AG09309 (cell line): ENCODE measurements around the gene MED25.

Experiments
- DNase-seq: peaks from one replicate; pipeline ENCODE4 v3.0.0-alpha.2; 2010; ENCODE audit warnings: low read depth
- H3K4me3 ChIP-seq: 2 replicates; pipeline ENCODE4 v1.5.1; 2011; ENCODE audit warnings: mild to moderate bottlenecking, low read depth, low read length, moderate library complexity; ENCODE audit not compliant: control insufficient read depth
- TF ChIP-seq, protein P1 (sequence below): IDR thresholded peaks from 2 replicates; pipeline ENCODE4 v1.5.1; 2011; ENCODE audit warnings: mild to moderate bottlenecking, low read depth, low read length, inconsistent platforms; ENCODE audit not compliant: insufficient read depth, control insufficient read depth; ENCODE audit errors: missing control alignments

The MED25 gene

GRCh38 chr19:49855676-49856573 lies 37.8 kb downstream of the MED25 start:
- no peak overlapping the region for H3K4me3 ChIP-seq
- TF ChIP-seq, protein P1, sequence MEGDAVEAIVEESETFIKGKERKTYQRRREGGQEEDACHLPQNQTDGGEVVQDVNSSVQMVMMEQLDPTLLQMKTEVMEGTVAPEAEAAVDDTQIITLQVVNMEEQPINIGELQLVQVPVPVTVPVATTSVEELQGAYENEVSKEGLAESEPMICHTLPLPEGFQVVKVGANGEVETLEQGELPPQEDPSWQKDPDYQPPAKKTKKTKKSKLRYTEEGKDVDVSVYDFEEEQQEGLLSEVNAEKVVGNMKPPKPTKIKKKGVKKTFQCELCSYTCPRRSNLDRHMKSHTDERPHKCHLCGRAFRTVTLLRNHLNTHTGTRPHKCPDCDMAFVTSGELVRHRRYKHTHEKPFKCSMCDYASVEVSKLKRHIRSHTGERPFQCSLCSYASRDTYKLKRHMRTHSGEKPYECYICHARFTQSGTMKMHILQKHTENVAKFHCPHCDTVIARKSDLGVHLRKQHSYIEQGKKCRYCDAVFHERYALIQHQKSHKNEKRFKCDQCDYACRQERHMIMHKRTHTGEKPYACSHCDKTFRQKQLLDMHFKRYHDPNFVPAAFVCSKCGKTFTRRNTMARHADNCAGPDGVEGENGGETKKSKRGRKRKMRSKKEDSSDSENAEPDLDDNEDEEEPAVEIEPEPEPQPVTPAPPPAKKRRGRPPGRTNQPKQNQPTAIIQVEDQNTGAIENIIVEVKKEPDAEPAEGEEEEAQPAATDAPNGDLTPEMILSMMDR: no peak
- no peak for DNase-seq

DNA sequence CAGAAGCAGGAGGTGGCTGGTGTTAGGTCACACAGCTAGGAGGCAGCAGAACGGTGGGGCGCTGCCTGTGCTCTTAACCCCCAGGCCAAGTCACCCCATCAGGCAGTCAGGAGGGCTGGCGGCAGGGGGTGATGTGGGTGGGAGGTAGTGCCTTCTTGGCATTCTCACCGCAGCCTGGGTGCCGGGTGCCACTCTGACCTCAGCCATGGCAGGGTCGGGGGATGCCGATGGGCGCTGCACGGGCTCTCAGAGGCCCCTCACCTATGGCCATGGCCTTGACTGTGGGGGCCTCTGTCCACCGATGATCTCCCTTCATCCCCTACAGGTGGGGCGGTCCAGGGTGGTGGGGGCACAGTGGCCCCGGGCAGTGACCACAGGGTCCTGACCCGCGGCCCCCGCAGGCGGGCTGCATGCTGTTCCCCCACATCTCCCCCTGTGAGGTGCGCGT lies 38.5 kb downstream of the MED25 start:
- DNase-seq: no peak
- TF ChIP-seq, protein P1: no peak
- no peak overlapping the region for H3K4me3 ChIP-seq

DNA sequence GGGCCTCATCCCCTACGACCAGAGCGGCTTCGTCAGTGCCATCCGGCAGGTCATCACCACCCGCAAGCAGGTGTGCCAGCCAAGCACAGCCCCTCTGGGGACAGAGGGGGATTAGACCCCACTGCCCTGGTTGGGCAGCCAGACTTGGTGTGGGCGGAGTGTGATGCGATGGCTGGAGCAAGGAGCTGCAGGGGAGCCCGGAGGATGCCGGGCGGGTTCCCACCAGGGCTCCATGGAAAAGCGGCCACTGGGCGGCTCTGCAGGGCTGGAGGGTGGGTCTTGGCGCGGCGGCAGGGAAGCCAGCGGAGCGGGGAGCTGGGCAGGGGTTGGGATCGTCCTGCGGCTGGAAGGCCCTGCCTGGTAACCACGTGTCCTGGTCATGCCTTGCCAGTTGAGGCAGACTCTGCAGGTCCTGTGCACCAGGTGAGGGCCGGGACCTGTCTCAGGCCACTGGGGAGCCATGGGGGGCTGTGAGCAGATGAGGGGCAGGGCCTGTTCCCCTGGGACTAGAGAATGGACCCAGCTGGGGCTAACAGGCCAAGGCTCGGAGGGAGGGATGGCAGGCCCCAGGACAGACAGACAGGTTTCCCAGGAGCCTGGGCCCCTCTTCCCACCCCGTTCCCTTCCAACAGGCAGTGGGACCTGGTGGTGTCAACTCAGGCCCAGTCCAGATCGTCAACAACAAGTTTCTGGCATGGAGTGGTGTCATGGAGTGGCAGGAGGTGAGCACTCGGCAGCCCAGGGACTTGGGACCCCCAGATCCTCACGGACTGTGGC lies 39.2 kb downstream of the MED25 start:
- H3K4me3 ChIP-seq: no peak overlapping the region
- TF ChIP-seq, protein P1: no peak
- no peak for DNase-seq

- TF ChIP-seq, protein P1: no peak
- DNase-seq: no peak
- H3K4me3 ChIP-seq: no peak overlapping the region
Measured at GRCh38 chr19:49857838-49858087, 39.7 kb downstream of the MED25 start.

DNA sequence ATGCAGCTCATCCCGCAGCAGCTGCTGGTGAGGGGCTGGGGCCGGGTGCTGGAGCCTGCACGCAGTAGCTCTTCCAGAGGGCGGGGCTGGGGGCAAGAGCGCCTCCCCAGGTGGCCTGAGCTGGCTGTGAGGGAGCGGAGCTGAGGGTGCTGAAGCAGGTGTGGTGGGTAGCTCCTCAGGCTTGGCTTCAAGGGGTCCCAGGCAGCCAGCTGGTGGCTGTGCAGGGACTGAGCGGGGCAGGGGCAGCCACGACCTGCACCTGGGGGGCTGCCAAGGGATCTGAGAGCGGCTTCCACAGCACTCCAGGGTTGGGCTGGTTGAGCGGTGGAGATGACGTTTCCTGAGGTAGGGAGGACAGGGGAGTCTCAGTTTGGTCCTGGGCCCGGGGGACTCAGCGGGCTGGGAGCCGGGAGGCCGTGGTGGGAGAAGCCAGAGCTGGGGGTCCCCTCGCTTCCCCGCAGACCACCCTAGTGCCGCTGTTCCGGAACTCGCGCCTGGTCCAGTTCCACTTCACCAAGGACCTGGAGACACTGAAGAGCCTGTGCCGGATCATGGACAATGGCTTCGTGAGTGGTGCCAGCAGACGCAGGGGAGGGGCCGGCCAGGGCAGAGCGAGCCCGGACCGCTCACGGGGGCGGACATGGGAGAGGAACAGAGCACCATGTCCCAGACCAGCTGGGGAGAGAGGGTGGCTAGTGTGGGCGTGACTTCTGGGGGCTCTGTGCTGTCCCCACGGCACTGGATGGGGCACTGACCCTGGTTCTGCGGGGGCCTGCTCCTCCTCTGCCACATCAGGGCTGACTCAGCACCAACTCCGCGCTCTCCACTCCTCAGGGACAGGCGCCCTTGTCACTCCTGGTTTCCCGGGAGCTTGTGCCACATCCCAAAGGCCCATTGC lies 40.2 kb downstream of the MED25 start:
- no peak for DNase-seq
- TF ChIP-seq, protein P1: no peak

DNA sequence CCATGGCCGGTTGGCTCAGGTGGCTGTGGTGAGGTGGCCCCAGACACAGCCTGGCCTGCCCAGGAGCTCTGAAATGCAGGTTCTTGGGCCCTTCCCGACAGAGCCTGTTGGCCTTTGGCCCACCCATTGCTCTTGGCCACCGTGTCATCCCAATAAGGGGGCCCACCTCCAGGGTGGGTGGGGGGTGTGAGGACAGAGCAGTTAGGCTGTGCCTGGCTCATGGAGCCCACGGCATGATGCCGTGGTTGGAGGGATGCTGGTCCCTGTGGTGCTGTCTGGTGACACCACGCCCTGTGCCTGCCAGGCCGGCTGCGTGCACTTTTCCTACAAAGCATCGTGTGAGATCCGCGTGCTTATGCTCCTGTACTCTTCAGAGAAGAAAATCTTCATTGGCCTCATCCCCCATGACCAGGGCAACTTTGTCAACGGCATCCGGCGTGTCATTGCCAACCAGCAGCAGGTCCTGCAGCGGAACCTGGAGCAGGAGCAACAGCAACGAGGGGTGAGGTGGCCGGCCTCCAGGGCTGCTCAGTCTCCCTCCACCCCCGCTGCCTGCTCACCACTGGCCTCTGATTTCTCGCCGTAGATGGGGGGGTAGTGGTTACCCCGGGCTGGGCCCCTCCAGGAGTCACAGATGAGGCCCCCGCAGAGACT lies 41.7 kb downstream of the MED25 start:
- TF ChIP-seq, protein P1: no peak
- no peak for DNase-seq
- no peak overlapping the region for H3K4me3 ChIP-seq

More for the DNA sequence above, 40.2 kb downstream of the MED25 start:
- H3K4me3 ChIP-seq: no peak overlapping the region
